Kidney epithelial cell (primary cell): ENCODE measurements around the gene CR1L. TPM values are rescaled to one million over a fixed set of nuclear protein-coding genes. Genes with fewer than 3 reads are reported as not detected.
A peak's percentile ranks its signal among the peaks of the same experiment; 100 is the strongest.
"Not testable (repeated sequence)": the region's sequence is repeated elsewhere in the genome, so short reads cannot be mapped to it uniquely, and the experiment has no call there.

Source experiments
- DNase-seq: peaks from one replicate; pipeline ENCODE4 v3.0.0-alpha.2; 2010; ENCODE audit warnings: low read depth
- H3K27me3 ChIP-seq: 2 replicates; pipeline ENCODE4 v1.6.0; 2011; ENCODE audit warnings: low read length; ENCODE audit not compliant: control insufficient read depth, insufficient read depth
- H3K36me3 ChIP-seq: 2 replicates; pipeline ENCODE4 v1.5.1; 2011; ENCODE audit warnings: low read length; ENCODE audit not compliant: control insufficient read depth, insufficient read depth
- H3K4me3 ChIP-seq: 2 replicates; pipeline ENCODE4 v1.5.1; 2011; ENCODE audit warnings: low read depth, mild to moderate bottlenecking, control low read depth, low read length
- total RNA-seq: library from RNA; depleted of rRNA; stranded (reverse); fragments of >200 nt; gene quantifications from 2 replicates; pipeline ENCODE4 v1.2.3, GENCODE V29; 2015
- TF ChIP-seq, protein P1 (sequence below): IDR thresholded peaks from 2 replicates; pipeline ENCODE4 v1.5.1; 2011; ENCODE audit warnings: mild to moderate bottlenecking, moderate library complexity, low read length, control low read depth, inconsistent platforms; ENCODE audit not compliant: insufficient read depth, poor library complexity, severe bottlenecking

The CR1L gene
- total RNA-seq, 1 donor from 2014 or later = not detected

DNA sequence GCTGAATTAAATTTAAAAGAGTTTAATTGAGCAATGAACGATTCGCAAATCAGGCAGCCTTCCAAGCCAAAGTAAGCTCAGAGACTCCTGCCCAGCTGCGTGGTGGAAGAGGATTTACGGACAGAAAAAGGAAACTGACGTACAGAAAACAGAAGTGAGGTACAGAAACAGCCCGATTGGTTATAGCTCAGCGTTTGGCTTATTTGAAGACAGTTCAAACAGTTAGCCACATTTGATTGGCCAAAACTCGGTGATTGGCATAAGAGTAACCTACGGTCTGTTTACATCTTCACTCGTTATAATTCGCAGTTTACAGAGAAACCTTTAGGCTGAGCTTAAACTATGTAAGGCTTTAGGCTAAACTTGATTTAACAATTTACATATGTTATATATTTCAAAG lies 46.9 kb downstream of the CR1L start:
- Histone ChIP-seq H3K4me3 (no peak overlapping the region), H3K36me3 (no peaks in the 10 kb centered on the region), H3K27me3 (no peaks in the 10 kb centered on the region)
- DNase-seq = no peak
- TF ChIP-seq, protein P1, sequence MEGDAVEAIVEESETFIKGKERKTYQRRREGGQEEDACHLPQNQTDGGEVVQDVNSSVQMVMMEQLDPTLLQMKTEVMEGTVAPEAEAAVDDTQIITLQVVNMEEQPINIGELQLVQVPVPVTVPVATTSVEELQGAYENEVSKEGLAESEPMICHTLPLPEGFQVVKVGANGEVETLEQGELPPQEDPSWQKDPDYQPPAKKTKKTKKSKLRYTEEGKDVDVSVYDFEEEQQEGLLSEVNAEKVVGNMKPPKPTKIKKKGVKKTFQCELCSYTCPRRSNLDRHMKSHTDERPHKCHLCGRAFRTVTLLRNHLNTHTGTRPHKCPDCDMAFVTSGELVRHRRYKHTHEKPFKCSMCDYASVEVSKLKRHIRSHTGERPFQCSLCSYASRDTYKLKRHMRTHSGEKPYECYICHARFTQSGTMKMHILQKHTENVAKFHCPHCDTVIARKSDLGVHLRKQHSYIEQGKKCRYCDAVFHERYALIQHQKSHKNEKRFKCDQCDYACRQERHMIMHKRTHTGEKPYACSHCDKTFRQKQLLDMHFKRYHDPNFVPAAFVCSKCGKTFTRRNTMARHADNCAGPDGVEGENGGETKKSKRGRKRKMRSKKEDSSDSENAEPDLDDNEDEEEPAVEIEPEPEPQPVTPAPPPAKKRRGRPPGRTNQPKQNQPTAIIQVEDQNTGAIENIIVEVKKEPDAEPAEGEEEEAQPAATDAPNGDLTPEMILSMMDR = no peak

DNA sequence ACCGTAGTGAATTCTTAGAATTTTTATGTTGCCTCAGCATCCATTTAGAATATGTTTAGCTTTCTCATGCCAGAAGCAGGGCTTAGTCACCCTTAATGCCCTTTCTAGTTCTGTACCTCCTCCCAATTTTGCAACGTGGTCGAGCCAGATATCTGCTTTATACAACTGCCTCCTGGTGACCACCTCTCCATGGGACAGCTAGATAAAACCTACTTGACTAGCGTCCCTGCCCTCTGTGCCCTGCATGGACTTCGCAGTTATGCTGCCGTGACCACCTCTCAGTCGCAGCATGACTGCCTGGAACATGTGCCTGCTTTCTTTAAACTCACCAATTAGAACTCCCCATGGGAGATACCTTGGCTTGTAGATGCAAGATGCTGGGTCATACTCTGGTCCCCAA lies 47.4 kb downstream of the CR1L start:
- H3K27me3 ChIP-seq, H3K4me3 ChIP-seq, H3K36me3 ChIP-seq, DNase-seq: not testable (repeated sequence)

- Histone ChIP-seq H3K4me3 (no peak overlapping the region), H3K27me3 (no peaks in the 10 kb centered on the region), H3K36me3 (no peaks in the 10 kb centered on the region)
- TF ChIP-seq, protein P1 = no peak
- no peak for DNase-seq
Measured at GRCh38 chr1:207695891-207696290, 51.0 kb downstream of the CR1L start.

GRCh38 chr1:207698822-207699483 lies 54.0 kb downstream of the CR1L start:
- Histone ChIP-seq H3K36me3 (no peaks in the 10 kb centered on the region), H3K4me3 (no peak overlapping the region), H3K27me3 (no peaks in the 10 kb centered on the region)
- peak; percentile 5 for DNase-seq
- TF ChIP-seq, protein P1 = peak; percentile 56

DNA sequence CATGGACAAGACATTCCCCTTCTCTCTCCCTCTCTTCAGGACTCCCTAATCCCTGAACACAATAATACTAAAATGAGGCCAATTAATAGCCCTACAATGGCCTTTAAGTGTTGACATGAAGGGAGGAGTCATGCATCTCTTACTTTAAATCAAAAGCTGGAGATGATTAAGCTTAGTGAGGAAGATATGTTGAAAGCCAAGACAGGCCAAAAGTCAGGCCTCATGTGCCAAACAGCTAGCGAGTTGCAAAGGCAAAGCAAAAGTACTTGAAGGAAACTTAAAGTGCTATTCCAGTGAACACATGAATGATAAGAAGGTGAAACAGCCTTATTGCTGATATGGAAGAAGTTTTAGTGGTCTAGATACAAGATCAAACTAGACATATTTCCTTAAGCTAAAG lies 57.4 kb downstream of the CR1L start:
- H3K36me3 ChIP-seq = no peaks in the 10 kb centered on the region
- H3K27me3 ChIP-seq = no peaks in the 10 kb centered on the region
- DNase-seq = no peak
- no peak overlapping the region for H3K4me3 ChIP-seq
- TF ChIP-seq, protein P1 = no peak

GRCh38 chr1:207703712-207704111 lies 58.8 kb downstream of the CR1L start:
- no peaks in the 10 kb centered on the region for H3K36me3 ChIP-seq
- no peak for DNase-seq
- no peaks in the 10 kb centered on the region for H3K27me3 ChIP-seq
- TF ChIP-seq, protein P1 = no peak
- no peak overlapping the region for H3K4me3 ChIP-seq

DNA sequence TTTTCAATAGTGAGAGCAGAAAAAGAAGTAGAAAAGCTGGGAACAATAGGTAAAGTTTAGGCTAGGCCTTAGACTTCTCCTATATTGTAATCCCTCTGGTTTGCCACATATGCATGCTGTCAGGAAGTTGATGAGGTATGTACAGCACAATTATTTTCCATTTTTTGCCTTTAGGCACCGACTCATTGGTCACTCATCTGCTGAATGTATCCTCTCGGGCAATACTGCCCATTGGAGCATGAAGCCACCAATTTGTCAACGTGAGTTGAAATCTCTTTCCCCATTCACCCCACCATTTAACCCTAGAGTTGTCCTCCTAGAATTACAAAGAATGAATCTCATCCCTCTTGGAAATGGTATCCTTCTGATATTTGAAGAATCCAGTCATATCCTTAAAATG lies 63.1 kb downstream of the CR1L start:
- not testable (repeated sequence) for H3K36me3 ChIP-seq, H3K4me3 ChIP-seq, H3K27me3 ChIP-seq
- peak; percentile 7 for DNase-seq
